Liver (tissue), 9 donors: Measurements from ENCODE around the gene COL27A1. TPM values are rescaled to one million over a fixed set of nuclear protein-coding genes. Genes with fewer than 3 reads are reported as not detected.

Experiments
- DNase-seq: peaks from one replicate; pipeline ENCODE4 v3.0.0-alpha.2; 2017; ENCODE audit warnings: low spot score
- H3K27ac ChIP-seq, 2 donors: one replicate each; pipeline ENCODE4 v1.7.0; 2013; ENCODE audit warnings: inconsistent platforms in 2 of 2, low read length in 2 of 2, control low read depth in 1 of 2, low read depth in 1 of 2, mild to moderate bottlenecking in 1 of 2
- H3K27me3 ChIP-seq, 4 donors: one replicate each; pipeline versions ENCODE4 v1.6.1 to v1.7.0; 2013; ENCODE audit warnings: low read length in 3 of 4, inconsistent platforms in 1 of 4, mild to moderate bottlenecking in 1 of 4, moderate library complexity in 1 of 4; ENCODE audit not compliant: control insufficient read depth in 4 of 4, insufficient read depth in 4 of 4
- H3K36me3 ChIP-seq, 4 donors: one replicate each; pipeline versions ENCODE4 v1.6.1 to v1.7.0; 2013; ENCODE audit warnings: low read length in 3 of 4, mild to moderate bottlenecking in 3 of 4, low read depth in 1 of 4, moderate library complexity in 1 of 4; ENCODE audit not compliant: control insufficient read depth in 4 of 4, insufficient read depth in 3 of 4
- H3K4me1 ChIP-seq, 4 donors: one replicate each; pipeline versions ENCODE4 v1.6.1 to v1.7.0; 2013; ENCODE audit warnings: low read length in 3 of 4, mild to moderate bottlenecking in 3 of 4, moderate library complexity in 1 of 4; ENCODE audit not compliant: control insufficient read depth in 4 of 4, insufficient read depth in 4 of 4
- H3K4me3 ChIP-seq, 3 donors: one replicate each; pipeline versions ENCODE4 v1.6.1 to v1.7.0; 2013; ENCODE audit warnings: low read length in 3 of 3, control low read depth in 1 of 3, low read depth in 1 of 3, mild to moderate bottlenecking in 1 of 3
- H3K9ac ChIP-seq, 2 donors: one replicate each; pipeline ENCODE4 v1.7.0; 2013; ENCODE audit warnings: low read length in 2 of 2, mild to moderate bottlenecking in 2 of 2, moderate library complexity in 2 of 2, control low read depth in 1 of 2, low read depth in 1 of 2
- H3K9me3 ChIP-seq, 4 donors: one replicate each; pipeline versions ENCODE4 v1.6.1 to v1.7.0; 2013; ENCODE audit warnings: low read length in 3 of 4; ENCODE audit not compliant: control insufficient read depth in 4 of 4
- EGR1 ChIP-seq, 2 donors: IDR thresholded peaks; 2 replicates each; pipeline ENCODE4 v1.6.1; 2016 to 2018; ENCODE audit warnings: antibody characterized with exemption in 2 of 2, low read depth in 2 of 2
- FOXA2 ChIP-seq: IDR thresholded peaks from 2 replicates; pipeline ENCODE4 v1.6.1; 2016; ENCODE audit warnings: antibody characterized with exemption
- HNF4G ChIP-seq: IDR thresholded peaks from 2 replicates; pipeline ENCODE4 v1.6.1; 2016; ENCODE audit warnings: antibody characterized with exemption
- RAD21 ChIP-seq, 2 donors: IDR thresholded peaks; 2 replicates each; pipeline ENCODE4 v1.6.1; 2016; ENCODE audit warnings: antibody characterized with exemption in 2 of 2, mild to moderate bottlenecking in 2 of 2
- WGBS: extraction: QIAGEN DNeasy Blood & Tissue Kit; methylation state at CpG from one replicate; pipeline ENCODE4 v1.1.7; 2013; 5-methylcytosine and 5-hydroxymethylcytosine counted together
- polyA plus RNA-seq, 2 donors: library from polyadenylated mRNA; stranded (reverse) in 1 of 2; unstranded in 1 of 2; fragments of 200-250 nt in 1 of 2; fragments of >200 nt in 1 of 2; fragmentation: Nextera tagmentation in 1 of 2; extraction: Ambion mirVana in 1 of 2; gene quantifications; one replicate each; pipeline versions ENCODE4 v1.2.1 to v1.2.3, GENCODE V29; 2013 to 2015
- total RNA-seq, 2 donors: library from RNA; depleted of rRNA; stranded (reverse); fragments of >200 nt; gene quantifications; one replicate each; pipeline ENCODE4 v1.2.3, GENCODE V29; 2014
- TF ChIP-seq, protein P1 (sequence below): IDR thresholded peaks from 2 replicates; pipeline ENCODE4 v1.6.1; 2016; ENCODE audit warnings: antibody characterized with exemption, mild to moderate bottlenecking
- TF ChIP-seq, protein P2 (sequence below): IDR thresholded peaks from 2 replicates; pipeline ENCODE4 v1.6.1; 2016; ENCODE audit warnings: antibody characterized with exemption
- donor health status: healthy.
- donor health status: healthy.
- donor health status: healthy.
- donor health status: healthy.
- donor health status: healthy.

Gene COL27A1
- total and polyA plus RNA-seq, 4 donors = 7.0 to 20.4 (median 12.0) TPM

- TF ChIP-seq RAD21 (IDR thresholded peaks at IDR 0.05) = no peak
- no peak for TF ChIP-seq FOXA2
- TF ChIP-seq, protein P1, sequence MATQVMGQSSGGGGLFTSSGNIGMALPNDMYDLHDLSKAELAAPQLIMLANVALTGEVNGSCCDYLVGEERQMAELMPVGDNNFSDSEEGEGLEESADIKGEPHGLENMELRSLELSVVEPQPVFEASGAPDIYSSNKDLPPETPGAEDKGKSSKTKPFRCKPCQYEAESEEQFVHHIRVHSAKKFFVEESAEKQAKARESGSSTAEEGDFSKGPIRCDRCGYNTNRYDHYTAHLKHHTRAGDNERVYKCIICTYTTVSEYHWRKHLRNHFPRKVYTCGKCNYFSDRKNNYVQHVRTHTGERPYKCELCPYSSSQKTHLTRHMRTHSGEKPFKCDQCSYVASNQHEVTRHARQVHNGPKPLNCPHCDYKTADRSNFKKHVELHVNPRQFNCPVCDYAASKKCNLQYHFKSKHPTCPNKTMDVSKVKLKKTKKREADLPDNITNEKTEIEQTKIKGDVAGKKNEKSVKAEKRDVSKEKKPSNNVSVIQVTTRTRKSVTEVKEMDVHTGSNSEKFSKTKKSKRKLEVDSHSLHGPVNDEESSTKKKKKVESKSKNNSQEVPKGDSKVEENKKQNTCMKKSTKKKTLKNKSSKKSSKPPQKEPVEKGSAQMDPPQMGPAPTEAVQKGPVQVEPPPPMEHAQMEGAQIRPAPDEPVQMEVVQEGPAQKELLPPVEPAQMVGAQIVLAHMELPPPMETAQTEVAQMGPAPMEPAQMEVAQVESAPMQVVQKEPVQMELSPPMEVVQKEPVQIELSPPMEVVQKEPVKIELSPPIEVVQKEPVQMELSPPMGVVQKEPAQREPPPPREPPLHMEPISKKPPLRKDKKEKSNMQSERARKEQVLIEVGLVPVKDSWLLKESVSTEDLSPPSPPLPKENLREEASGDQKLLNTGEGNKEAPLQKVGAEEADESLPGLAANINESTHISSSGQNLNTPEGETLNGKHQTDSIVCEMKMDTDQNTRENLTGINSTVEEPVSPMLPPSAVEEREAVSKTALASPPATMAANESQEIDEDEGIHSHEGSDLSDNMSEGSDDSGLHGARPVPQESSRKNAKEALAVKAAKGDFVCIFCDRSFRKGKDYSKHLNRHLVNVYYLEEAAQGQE = no peak
Observed at GRCh38 chr9:114216081-114216480, 60.7 kb downstream of the COL27A1 start (continued).

GRCh38 chr9:114216976-114217375 is 61.6 kb downstream of the COL27A1 start:
- H3K27ac ChIP-seq = no peak overlapping the region
- WGBS = 91% methylated on average over 4 of the region's 4 CpGs
- no peak overlapping the region for H3K4me3 ChIP-seq
- H3K27me3 ChIP-seq = no peaks in the 10 kb centered on the region
- H3K4me1 ChIP-seq = peaks cover 0 to 2% (median 0%) of the 10 kb centered on the region in 4 donors
- DNase-seq = no peak
- H3K36me3 ChIP-seq = peaks cover 0 to 12% (median 9%) of the 10 kb centered on the region in 4 donors
- no peak overlapping the region for H3K9ac ChIP-seq
- TF ChIP-seq, protein P2, sequence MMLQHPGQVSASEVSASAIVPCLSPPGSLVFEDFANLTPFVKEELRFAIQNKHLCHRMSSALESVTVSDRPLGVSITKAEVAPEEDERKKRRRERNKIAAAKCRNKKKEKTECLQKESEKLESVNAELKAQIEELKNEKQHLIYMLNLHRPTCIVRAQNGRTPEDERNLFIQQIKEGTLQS = no peak
- TF ChIP-seq RAD21 (IDR thresholded peaks at IDR 0.05) = no peak
- TF ChIP-seq, protein P1 = no peak
- H3K9me3 ChIP-seq = no peaks in the 10 kb centered on the region

- H3K27me3 ChIP-seq = no peaks in the 10 kb centered on the region
- TF ChIP-seq EGR1 (IDR thresholded peaks at IDR 0.05; ENCODE audit: low read depth in 2 of 2) = no peak
- TF ChIP-seq HNF4G = no peak
- TF ChIP-seq, protein P1 = no peak
- no peak for DNase-seq
- H3K9me3 ChIP-seq = no peaks in the 10 kb centered on the region
- peaks cover 0 to 5% (median 4%) of the 10 kb centered on the region in 4 donors for H3K36me3 ChIP-seq
- peaks cover 0 to 2% (median 0%) of the 10 kb centered on the region in 4 donors for H3K4me1 ChIP-seq
- H3K4me3 ChIP-seq = no peak overlapping the region
- no peak overlapping the region for H3K27ac ChIP-seq
- WGBS = 91% methylated on average over 11 of the region's 11 CpGs
- H3K9ac ChIP-seq = no peak overlapping the region
Observed at GRCh38 chr9:114218264-114219120, 63.2 kb downstream of the COL27A1 start.
